Measurements from ENCODE around the gene NAXE. TPM values are rescaled to one million over a fixed set of nuclear protein-coding genes. Genes with fewer than 3 reads are reported as not detected.

Gene NAXE
- total RNA-seq, 6 experiments from 2014 or later, result 73.9 to 83.9 (median 76.7) TPM

DNA sequence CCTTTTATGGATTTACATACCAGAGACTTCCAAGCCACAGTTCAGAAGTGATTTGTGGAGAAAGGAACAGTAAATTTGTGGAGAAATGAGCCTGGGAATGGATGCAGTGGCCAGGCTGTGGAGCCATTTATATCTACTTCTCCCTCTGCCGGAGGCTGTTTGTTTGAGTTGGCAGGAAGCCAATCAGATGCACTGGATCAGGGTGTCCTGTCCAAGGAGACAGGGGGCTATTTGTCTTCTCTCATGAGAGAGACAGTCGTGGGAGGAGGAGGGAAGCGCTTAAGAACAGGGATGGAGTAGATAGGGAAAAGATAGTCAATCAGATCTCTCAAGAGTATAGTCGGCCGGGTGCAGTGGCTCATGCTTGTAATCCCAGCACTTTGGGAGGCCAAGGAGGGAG is 24.9 kb downstream of the NAXE start:
- no peaks in the 10 kb centered on the region for H3K36me3 Mint-ChIP-seq (ENCODE audit: low read depth)
- H3K27ac Mint-ChIP-seq, result no peak overlapping the region
- H3K4me3 Mint-ChIP-seq, result peak overlapping the region; percentile 7
- H3K4me1 Mint-ChIP-seq (ENCODE audit: low read depth), result peaks cover 10% of the 10 kb centered on the region
- H3K9me3 Mint-ChIP-seq, result no peaks in the 10 kb centered on the region
- DNase-seq, result peak; percentile 62
- peaks cover 42% of the 10 kb centered on the region for H3K27me3 Mint-ChIP-seq (ENCODE audit: insufficient read depth)
- TF ChIP-seq, protein P1, sequence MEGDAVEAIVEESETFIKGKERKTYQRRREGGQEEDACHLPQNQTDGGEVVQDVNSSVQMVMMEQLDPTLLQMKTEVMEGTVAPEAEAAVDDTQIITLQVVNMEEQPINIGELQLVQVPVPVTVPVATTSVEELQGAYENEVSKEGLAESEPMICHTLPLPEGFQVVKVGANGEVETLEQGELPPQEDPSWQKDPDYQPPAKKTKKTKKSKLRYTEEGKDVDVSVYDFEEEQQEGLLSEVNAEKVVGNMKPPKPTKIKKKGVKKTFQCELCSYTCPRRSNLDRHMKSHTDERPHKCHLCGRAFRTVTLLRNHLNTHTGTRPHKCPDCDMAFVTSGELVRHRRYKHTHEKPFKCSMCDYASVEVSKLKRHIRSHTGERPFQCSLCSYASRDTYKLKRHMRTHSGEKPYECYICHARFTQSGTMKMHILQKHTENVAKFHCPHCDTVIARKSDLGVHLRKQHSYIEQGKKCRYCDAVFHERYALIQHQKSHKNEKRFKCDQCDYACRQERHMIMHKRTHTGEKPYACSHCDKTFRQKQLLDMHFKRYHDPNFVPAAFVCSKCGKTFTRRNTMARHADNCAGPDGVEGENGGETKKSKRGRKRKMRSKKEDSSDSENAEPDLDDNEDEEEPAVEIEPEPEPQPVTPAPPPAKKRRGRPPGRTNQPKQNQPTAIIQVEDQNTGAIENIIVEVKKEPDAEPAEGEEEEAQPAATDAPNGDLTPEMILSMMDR (IDR thresholded peaks at IDR 0.05), result peak; percentile 30; the same call in 1 of the 2 replicates

DNA sequence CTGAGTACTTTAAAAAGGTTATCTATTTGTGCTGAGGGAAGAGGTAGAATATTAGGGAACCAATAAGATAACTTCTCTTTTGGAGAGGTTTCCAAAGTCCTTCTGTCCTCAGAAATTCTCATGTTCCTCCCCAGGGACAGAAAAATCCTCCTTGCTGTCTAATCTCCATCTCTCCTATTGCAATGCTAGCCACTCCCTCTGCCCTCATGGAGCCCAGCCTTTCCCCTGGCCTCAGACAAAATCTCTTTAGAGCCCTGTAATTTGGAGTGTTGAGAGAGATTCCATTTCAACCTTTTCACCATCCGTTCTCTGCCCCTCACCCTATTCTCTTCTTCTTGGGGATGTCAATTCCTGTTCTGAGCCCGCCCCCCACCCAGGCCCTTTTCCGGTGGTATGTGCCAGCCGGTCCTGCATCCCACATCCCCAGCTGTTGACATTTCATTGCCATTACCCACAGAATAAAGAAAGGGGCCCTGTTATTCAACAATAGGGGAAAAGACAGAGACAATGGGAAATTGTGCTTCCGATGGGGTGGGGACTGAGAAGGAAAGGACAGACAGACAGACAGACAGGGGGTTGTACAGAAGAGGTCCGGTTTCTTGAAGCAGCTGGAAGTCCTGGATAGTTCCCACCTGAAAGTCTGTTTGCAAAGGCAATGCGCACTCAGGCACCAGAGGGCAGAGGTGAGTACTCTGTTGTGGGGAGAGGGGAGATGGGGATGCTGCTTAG is 27.4 kb downstream of the NAXE start, which contains the start of gene HAPLN2:
TSS of gene HAPLN2 (plus strand) at position 563 of the 729 bp plus-strand sequence. CDS start 4,076 bp downstream, outside the sequence.
- no peaks in the 10 kb centered on the region for H3K36me3 Mint-ChIP-seq (ENCODE audit: low read depth)
- no peak within 1 kb of the TSS for H3K27ac Mint-ChIP-seq
- H3K9me3 Mint-ChIP-seq, result no peaks in the 10 kb centered on the region
- TF ChIP-seq, protein P1 (IDR thresholded peaks at IDR 0.05), result peak; percentile 56
- DNase-seq, result no peak
- H3K4me3 Mint-ChIP-seq, result no peak within 1 kb of the TSS
- peaks cover 10% of the 10 kb centered on the region for H3K4me1 Mint-ChIP-seq (ENCODE audit: low read depth)
- peaks cover 49% of the 10 kb centered on the region for H3K27me3 Mint-ChIP-seq (ENCODE audit: insufficient read depth)

DNA sequence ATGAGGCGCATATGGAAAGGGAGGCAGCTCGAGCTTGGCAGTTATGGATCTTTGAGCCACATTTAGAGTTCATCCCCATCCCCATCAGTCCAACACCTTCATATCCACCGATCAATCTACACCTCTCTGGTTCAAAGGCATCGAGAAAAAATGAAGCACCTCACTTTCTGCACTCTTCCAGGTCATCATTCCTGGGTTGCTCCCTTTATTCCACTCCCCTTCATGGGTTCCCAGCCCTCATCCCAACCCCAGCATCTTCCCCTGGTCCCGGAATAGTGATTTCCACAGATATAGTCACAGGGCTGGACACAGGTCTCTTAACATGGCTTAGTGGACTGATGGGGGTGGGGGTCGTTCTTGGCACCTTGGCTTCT is 28.0 kb downstream of the NAXE start:
- Mint-ChIP-seq H3K27me3 (ENCODE audit: insufficient read depth) (peaks cover 49% of the 10 kb centered on the region), H3K9me3 (no peaks in the 10 kb centered on the region), H3K27ac (no peak overlapping the region), H3K4me3 (no peak overlapping the region), H3K36me3 (ENCODE audit: low read depth) (no peaks in the 10 kb centered on the region), H3K4me1 (ENCODE audit: low read depth) (peaks cover 10% of the 10 kb centered on the region)
- no peak for DNase-seq
- TF ChIP-seq, protein P1 (IDR thresholded peaks at IDR 0.05), result no peak

DNA sequence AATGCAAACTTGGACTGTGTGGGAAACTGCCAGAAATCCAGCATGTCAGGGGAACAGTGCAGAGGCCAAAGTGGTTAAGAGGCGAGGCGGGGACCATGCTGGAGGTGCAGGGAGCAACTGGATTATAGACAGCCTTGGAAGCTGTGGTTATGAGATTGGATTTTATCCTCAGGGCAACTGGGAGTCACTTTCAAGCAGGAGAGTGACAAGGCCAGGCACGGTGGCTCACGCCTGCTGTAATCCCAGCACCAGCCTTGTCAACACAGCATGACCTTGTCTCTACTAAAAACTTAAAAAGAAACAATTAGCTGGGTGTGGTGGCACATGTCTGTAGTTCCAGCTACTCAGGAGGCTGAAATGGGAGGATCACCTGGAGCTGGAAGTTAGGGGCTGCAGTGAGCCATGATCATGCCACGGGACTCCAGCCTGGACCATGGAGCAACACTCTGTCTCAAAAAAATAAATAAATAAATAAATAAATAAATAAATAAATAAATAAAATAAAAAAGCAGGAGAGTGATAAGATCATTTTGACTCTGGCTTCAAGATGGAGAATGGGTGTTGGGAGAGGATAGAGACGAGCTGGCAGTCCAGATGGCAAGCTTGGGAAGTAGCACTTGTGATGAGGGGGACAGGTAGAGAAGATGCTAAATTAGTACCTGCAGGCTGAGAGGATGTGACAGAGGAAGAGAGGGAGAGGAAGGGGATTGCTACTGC is 31.2 kb downstream of the NAXE start:
- no peak for DNase-seq
- H3K4me1 Mint-ChIP-seq (ENCODE audit: low read depth), result peaks cover 6% of the 10 kb centered on the region
- no peak overlapping the region for H3K27ac Mint-ChIP-seq
- H3K4me3 Mint-ChIP-seq, result no peak overlapping the region
- peaks cover 53% of the 10 kb centered on the region for H3K27me3 Mint-ChIP-seq (ENCODE audit: insufficient read depth)
- no peaks in the 10 kb centered on the region for H3K36me3 Mint-ChIP-seq (ENCODE audit: low read depth)
- TF ChIP-seq, protein P1 (IDR thresholded peaks at IDR 0.05), result no peak
- no peaks in the 10 kb centered on the region for H3K9me3 Mint-ChIP-seq

DNA sequence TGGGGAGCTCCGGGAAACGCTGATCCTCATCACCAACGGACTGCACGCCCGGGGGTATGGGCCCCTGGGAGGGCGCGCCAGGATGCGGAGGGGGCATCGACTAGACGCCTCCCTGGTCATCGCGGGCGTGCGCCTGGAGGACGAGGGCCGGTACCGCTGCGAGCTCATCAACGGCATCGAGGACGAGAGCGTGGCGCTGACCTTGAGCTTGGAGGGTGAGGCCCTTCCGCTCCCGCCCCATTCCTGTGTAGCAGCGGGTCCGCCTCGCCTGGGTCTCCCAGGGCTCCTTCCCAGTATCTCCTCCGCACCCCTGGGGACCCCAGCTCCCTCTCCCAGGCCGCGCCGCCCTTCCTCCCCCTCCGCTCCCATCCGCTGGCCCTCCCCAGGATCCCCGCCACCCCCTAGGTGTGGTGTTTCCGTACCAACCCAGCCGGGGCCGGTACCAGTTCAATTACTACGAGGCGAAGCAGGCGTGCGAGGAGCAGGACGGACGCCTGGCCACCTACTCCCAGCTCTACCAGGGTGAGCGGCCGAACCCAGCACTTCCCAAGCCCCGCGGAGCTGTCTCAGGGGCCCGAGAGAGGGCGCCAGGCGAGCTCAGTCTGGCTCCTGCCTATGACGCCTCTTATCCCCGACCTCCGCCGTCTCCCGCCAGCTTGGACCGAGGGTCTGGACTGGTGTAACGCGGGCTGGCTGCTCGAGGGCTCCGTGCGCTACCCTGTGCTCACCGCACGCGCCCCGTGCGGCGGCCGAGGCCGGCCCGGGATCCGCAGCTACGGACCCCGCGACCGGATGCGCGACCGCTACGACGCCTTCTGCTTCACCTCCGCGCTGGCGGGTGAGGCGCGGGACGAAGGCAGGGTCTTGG is 32.6 kb downstream of the NAXE start:
- Mint-ChIP-seq H3K27me3 (ENCODE audit: insufficient read depth) (peaks cover 58% of the 10 kb centered on the region), H3K4me3 (no peak overlapping the region), H3K9me3 (no peaks in the 10 kb centered on the region), H3K4me1 (ENCODE audit: low read depth) (peaks cover 6% of the 10 kb centered on the region), H3K36me3 (ENCODE audit: low read depth) (no peaks in the 10 kb centered on the region), H3K27ac (no peak overlapping the region)
- TF ChIP-seq, protein P1 (IDR thresholded peaks at IDR 0.05), result peak; percentile 25; the same call in 1 of the 2 replicates
- no peak for DNase-seq

Data from HFFc6 (cell line).